ENCODE results near the gene TBC1D5.
"Not testable (repeated sequence)": the region's sequence is repeated elsewhere in the genome, so short reads cannot be mapped to it uniquely, and the experiment has no call there.

TBC1D5 gene

DNA sequence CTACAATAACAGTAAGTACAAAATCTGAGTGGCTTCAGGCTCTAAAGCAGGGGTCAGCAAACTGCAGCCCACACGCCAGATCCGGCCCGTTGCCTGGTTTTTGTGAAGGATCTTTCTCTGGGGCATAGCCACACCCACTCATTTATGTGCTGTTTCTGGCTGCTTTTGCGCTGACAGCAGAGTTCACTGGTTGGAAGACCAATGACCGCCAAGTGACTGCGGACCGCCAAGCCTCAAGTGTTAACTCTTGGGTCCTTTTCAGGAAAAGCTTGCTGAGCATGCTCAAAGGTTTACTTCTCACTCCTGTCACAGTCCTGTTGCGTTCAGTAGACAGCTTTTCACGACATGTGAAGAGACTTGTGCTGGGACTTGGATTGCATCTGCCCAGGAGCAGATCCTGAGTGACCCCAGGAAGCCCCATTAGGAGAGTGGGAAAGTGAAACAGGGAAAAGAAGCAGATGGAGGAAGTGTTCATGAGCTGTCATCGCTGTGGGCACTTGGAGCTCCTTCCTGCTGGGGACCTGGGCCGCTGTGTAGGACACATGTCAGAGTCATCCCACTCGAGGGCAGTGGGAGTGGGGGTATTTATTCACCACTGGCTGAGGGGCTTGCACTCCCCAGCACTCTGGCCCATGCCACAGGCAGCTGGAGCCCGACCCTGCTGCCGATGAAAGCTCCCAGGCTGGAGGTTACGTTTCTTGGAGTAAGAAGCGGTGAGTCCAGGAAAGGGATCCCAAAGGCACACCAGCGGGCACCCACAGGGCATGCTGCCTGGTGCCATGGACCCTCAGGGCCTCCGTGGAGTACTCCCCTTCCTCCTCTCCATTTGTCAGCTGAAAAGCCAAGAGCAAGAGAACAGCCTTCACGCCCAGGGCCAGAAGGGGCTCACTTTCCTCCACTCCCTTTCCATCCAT, 608.5 kb downstream of the TBC1D5 start:
- DNase-seq (ENCODE audit: low read depth) = no peak

DNA sequence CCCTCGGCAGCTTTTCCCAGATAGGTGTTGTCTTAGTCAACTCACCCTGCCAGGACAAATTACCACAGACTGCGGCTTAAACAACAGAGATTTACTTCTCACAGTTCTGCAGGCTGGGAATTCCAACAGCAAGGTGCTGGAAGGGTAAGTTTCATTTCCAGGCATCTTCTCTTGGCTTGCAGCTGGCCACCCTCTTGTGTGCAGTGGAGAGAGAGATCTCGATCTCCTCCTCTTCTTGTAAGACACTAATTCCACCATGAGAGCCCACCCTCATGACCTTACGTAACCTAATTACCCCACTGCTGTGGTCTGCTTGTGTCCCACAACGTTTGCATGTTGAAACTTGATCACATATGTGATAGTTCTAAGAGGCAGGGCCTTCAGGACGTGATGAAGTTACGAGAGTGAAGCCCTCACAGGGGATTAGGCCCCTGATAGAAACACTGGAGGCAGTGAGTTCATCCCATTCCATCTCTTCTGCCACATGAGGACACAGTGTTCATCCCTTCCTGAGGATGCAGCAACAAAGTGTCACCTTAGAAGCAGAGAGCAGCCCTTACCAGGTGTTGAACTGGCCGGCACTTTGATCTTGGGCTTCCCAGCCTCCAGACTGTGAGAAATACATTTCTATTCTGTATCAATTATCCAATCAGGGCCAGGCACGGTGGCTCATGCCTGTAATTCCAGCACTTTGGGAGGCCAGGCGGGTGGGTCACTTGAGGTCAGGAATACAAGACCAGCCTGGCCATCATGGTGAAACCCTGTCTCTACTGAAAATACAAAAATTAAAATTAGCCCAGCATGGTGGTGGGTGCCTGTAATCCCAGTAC, 609.9 kb downstream of the TBC1D5 start:
- DNase-seq (ENCODE audit: low read depth) = no peak

DNA sequence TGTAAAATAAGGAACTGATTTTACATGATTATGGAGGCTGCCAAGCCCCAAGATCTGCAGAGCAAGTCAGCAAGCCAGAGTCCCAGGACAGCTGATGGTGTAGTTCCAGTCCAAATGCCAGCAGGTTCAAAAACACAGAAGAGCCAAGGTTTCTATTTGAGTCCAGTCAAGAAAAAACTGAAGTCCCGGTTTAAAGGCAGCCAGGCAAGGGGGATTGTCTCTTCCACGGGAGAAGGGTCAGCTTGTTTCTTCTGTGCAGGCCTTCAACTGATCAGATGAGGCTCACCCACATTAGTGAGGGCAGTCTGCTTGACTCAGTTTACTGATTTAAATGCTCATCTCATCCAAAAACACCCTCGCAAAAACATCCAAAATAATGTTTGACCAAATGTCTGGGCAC, 611.5 kb downstream of the TBC1D5 start:
- no peak for DNase-seq (ENCODE audit: low read depth)

DNA sequence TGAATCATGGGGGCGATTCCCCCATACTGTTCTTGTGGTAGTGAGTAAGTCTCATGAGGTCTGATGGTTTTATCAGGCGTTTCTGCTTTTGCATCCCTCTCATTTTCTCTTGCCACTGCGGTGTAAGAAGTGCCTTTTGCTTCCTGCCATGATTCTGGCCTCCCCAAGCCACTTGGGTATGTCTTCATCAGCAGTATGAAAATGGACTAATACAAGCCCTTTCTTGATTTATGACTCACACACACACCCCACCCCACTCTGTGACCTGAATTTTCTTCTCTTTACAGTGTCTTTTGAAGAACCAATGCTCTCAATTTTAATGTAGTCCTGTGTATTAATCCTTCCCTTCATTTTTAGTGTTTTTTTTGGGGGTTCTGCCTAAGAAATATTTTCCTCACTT, 612.9 kb downstream of the TBC1D5 start:
- DNase-seq (ENCODE audit: low read depth) = no peak

DNA sequence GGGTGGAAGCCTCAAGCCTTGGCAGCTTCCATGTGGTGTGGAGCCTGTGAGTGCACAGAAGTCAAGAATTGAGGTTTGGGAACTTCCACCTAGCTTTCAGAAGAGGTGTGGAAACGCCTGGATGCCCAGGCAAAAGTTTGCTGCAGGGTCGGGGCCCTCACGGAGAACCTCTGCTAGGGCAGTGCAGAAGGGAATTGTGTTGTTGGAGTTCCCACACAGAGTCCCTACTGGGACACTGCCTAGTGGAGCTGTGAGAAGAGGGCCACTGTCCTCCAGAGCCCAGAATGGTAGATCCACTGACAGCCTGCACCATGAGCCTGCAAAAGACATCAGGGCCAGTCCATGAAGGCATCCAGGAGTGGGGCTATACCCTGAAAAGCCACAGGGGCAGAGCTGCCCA, 613.8 kb downstream of the TBC1D5 start:
- not testable (repeated sequence) for DNase-seq (ENCODE audit: low read depth)

DNA sequence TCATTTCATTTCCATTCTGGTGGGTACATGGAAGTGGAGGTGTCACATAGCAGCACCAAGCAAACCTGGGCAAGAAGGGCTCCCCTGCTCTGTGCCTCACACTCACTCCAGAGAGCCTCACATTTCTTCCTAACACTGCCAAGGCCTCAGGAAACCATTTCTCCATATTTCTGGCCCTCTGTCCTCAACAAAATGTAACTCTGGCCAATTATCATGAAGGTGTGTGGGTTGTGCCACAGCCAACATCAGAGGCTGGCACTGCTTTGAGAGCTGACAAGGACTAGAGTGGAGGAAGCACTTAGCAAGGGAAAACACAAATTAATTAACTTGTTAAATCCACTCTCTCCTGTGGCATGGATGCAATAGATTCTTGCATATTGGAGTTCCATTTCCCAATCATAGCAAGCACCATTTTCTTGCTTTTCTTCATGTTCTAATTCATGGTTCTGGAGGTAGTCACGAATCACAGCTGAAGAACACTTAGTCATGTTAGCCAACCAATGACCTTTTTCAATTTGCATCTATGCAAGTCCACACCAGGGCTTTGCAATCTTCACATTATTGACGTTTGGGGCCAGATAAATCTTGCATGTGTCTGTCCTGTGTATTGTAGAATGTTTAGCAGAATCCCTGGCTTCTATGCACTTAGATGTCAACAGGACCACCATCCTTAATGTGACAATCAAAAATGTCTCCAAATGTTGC, 616.5 kb downstream of the TBC1D5 start:
- no peak for DNase-seq (ENCODE audit: low read depth)

DNA sequence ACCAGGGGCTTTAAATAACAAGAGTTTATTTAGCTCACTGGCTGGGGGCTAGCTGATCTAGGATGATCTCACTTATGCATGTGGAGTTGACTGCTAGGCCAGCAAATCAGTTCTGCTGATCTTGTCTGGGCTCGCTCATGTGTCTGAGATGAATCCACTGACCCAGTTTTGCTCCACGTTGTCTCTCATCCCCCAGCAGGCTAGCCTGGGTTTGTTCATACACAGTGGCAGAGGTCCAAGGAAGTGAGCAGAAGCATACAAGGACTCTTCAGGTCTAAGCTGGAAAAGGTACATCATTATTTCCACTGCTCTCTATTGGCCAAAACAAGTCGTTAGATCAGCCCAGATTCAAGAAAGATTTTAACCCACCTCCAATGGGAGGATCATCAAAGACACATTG, 619.7 kb downstream of the TBC1D5 start:
- DNase-seq (ENCODE audit: low read depth) = no peak

DNA sequence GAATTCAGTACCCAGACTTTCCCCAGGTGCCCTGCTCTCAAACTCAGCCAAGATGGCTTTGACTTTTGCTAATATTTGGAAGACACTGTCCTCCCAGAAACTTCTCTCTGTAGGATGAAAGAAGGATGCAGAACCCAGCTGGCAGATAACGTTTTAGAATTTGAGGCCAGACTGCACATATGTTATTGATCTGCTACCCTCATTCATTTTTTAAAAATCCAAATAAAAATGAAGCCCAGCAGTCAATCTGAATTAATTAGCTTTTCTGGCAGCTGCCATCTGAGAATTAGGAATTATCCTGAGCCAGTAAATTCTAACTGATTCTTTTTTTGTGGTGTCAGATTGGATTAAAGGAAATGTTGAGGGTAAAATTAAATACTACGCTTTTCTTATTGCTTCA, 621.1 kb downstream of the TBC1D5 start:
- DNase-seq (ENCODE audit: low read depth) = no peak

DNA sequence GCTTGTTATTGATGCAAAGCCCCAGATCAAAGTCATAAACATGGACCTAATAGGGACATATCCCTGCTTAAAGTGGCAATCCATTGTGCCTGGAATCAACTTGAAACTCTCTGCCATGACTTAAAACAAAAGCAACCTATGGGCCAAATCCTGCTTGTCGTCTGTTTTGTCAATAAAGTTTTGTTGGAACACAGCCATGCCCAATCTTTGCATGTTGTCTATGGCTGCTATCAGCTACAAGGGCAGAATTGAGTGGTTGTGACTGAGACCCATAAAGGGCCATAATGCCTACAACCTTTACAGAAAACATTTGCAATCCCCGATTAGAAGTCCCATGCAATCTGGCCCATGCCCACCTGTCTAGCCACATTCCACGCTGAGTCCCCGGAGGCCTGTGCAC, 622.3 kb downstream of the TBC1D5 start:
- DNase-seq (ENCODE audit: low read depth) = no peak

DNA sequence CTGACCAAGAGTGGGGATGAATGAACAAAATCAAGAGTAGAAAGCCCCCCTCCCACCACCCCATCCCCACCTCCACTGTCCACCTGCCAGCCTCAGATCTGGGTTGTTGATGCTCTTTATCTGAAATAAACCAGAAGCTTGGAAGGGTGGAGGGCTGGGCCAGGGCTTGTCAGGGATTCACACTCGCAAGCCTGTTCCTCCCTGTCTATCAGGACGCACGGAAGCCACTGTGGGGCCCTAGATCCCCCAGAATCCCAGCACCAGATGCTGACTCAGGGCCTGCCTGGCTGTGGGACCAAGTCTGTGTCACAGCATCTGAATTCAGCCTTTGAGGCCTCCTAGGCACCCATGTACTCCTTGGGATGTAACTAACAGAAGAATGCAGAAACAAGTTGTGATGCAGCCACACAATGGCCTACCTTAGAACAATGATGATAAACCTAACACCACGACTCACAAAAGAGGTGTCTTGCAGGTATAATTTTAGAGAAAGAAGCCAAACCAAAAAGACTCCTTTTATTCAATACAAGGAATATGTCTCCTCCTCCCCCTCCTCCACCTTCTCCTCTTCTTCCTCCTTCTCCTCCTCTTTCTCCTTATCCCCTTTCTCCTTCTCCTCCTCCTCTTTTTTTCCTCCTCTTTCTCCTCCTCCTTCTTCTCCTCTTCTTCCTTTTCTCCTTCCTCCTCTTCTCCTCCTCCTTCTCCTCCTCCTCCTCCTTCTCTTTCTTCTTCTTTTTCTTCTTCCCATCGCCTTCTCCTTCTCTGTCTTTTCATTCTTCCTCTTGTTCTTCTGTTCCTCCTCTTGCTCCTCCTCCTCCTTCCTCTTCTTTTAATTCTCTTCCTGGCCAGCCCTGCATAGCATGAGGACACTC, 623.0 kb downstream of the TBC1D5 start:
- DNase-seq (ENCODE audit: low read depth) = no peak

DNA sequence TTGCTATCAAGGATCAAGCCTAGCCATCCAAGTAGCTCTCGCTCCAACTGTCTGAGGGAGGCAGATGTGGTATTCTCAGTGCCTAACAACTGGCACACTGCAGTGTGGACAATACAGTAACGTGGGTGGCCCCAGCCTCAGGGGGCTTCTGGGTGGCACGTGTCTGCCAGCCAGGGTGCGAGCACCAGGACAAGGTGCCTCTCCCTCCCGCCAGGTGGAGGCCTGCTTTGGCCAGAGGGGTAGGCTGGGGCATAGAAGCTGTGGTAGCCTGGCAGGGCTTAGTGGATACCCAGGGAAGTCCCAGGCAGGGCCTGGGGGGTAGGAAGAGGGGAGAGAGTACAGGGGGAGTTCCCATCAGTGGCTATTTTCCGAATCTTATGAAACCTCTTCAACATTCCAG, 623.7 kb downstream of the TBC1D5 start:
- no peak for DNase-seq (ENCODE audit: low read depth)

DNA sequence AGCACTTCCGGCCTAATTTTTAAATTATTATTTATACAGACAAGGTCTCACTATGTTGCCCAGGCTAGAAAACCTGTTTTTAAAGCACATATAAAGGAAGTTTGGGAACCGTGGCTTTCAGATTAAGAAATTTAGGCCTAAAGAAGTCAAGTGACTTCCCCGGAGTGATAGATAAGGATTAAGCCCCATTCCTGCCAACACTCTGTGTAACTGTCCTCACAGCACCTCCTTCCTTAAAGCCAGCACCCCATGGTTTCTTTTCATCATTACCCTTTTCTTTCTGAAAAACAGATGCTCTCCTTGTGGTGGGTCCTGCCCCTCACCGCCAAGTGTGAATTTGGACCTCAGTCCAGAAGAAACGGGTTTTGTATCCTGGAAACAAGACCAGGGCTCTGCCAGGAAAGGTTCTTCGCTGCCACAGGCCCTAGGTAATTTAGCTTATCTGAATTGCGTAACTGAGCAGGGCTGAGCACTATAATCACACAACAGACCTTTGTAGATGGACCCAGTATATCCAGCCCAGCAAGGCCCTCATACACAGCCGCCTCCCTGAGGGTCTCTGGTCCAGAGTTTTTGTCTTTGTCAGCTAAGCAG, 626.3 kb downstream of the TBC1D5 start:
- DNase-seq (ENCODE audit: low read depth) = no peak

DNA sequence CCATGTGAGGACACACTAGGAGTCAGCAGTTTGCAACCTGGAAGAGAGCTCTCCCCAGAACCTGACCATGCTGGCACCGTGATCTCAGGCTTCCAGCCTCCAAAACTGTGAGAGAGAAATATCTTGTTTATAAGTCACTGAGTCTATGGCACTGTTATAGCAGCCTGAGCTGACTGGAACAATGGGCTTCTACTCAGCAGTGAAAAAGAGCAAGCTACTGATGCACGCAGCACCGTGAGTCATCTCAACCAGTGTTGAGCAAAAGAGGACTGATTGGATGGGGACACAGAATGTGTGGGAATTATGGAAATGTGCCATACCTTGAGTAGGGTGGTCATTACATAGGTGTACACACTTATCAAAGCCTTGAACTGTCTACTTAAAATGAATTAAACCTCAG, 627.2 kb downstream of the TBC1D5 start:
- no peak for DNase-seq (ENCODE audit: low read depth)

DNA sequence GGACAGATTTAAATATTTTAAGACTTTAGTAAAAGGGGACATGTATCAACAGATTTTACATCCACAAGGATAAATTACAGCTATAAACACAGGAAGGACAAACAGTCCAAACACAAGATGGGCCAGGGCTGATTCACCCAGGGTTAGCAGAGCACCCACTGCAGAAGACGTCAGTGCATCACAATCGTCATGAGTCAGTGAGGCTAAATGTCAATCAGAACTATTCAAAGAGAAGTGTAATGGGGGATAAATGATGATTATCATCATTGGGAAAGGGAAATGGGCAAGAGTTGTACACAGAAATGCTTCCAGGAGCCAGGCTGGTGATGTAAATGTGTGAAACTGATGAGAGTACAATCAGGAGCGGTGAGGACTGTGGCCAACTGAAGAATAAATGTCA, 630.8 kb downstream of the TBC1D5 start:
- no peak for DNase-seq (ENCODE audit: low read depth)

DNA sequence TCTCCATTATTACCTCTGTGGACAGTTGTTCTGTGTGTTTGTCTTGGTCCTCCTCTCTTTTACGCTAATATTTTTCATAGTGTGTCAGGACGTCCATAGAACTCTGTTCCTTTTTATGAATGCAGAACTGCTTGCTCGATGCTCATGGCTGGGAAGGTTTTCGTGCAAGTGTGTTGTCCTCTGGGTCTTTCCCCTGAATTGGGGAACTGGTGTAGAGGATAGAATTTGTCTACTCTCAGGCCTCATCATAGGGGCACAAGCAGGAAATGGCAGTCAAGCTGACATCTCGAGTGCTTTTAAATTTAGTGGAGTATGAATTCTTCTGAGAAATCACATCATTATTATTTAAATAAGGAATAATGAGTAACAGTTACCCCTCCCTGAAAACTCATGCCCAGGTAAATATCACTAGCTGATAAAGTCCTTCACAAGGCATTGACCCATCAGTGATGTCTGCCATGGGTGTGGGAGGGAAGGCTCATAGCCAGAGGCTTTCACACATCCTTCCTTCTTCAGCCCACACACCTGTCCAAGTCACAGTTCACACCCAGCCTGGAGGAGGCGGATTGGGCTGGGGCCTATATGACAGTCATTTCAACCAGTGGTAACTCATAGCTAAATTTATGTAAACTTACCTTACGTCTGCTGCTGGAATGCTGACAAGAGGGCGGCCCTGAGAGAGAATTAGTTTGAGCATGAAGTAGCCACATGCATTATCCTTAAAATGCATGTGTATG, 631.6 kb downstream of the TBC1D5 start:
- no peak for DNase-seq (ENCODE audit: low read depth)

Measured in T-helper 22 cell (primary cell).